ENCODE measurements around the gene ZFHX3. TPM values are rescaled to one million over a fixed set of nuclear protein-coding genes. Genes with fewer than 3 reads are reported as not detected.

ZFHX3 gene
- total and polyA plus RNA-seq, 2 donors (not counting 1 experiment from before 2014, with no cell fraction given) = 0.54 to 6.6 TPM

GRCh38 chr16:73033271-73033998, 14.5 kb downstream of the ZFHX3 start:
- DNase-seq = no peak
- Histone ChIP-seq H2AFZ (ENCODE audit: insufficient read depth, low read depth, low read length, poor library complexity, severe bottlenecking) (no peak overlapping the region), H3K36me3 (replicated peaks in 1 of 2; ENCODE audit: control extremely low read depth in 1 of 2, control insufficient read depth in 1 of 2, extremely low read depth in 1 of 2, insufficient read depth in 2 of 2, low read length in 1 of 2) (no peaks in the 10 kb centered on the region), H3K27me3 (replicated peaks in 1 of 4; ENCODE audit: control extremely low read depth in 1 of 4, control insufficient read depth in 3 of 4, insufficient read depth in 4 of 4, low read length in 3 of 4) (peaks cover 0 to 14% (median 3%) of the 10 kb centered on the region in 4 experiments), H3K79me2 (ENCODE audit: control insufficient read depth, insufficient read depth, low read length) (peaks cover 4% of the 10 kb centered on the region), H3K4me2 (replicated peaks; ENCODE audit: low read depth, low read length, poor library complexity, severe bottlenecking) (no peak overlapping the region), H3K4me3 (ENCODE audit: control extremely low read depth in 1 of 5, extremely low read depth in 1 of 5, insufficient read depth in 1 of 5, low read depth in 2 of 5, low read length in 4 of 5) (no peak overlapping the region), H3K27ac (ENCODE audit: low read length in 2 of 2) (no peak overlapping the region), H3K9me3 (ENCODE audit: control extremely low read depth in 1 of 3, control insufficient read depth in 2 of 3, insufficient read depth in 1 of 3, low read length in 2 of 3) (no peaks in the 10 kb centered on the region), H3K9ac (ENCODE audit: low read length) (no peak overlapping the region), H3K4me1 (ENCODE audit: control insufficient read depth in 2 of 2, insufficient read depth in 2 of 2, low read length in 2 of 2) (peaks cover 28 to 38% of the 10 kb centered on the region in 2 donors), H4K20me1 (ENCODE audit: control insufficient read depth, insufficient read depth, low read length, poor library complexity, severe bottlenecking) (no peaks in the 10 kb centered on the region)
- Mint-ChIP-seq H3K27ac (no peak overlapping the region), H3K4me3 (no peak overlapping the region), H3K4me1 (peaks cover 36% of the 10 kb centered on the region), H3K9me3 (ENCODE audit: insufficient read depth) (no peaks in the 10 kb centered on the region), H3K27me3 (peaks cover 32% of the 10 kb centered on the region)
- ATAC-seq (ENCODE audit: low read depth) = no peak
- ChIA-PET CTCF (no interaction called here), POLR2A (no interaction called here)
- WGBS (ENCODE audit: insufficient coverage) = 80% methylated on average over 10 of the region's 20 CpGs
- no peak for TF ChIP-seq CTCF (IDR thresholded peaks at IDR 0.05)
- no peak for TF ChIP-seq EZH2 (IDR thresholded peaks at IDR 0.05; ENCODE audit: borderline replicate concordance, insufficient read depth, low read depth, low read length, poor library complexity, severe bottlenecking)
- intact Hi-C loops (cut with micrococcal nuclease) = no loop called here

- intact Hi-C loops (cut with micrococcal nuclease) = no loop called here
- no peak overlapping the region for H3K27ac ChIP-seq (ENCODE audit: low read length in 2 of 2)
- CTCF ChIA-PET = interaction anchor here (0.9 kb wide), 1 partner anchor 270 kb away, joined by 3 read pairs; no protein-coding TSS in a partner anchor
- H3K4me1 ChIP-seq (ENCODE audit: control insufficient read depth in 2 of 2, insufficient read depth in 2 of 2, low read length in 2 of 2) = peaks cover 28 to 38% of the 10 kb centered on the region in 2 donors
- no peaks in the 10 kb centered on the region for H3K9me3 ChIP-seq (ENCODE audit: control extremely low read depth in 1 of 3, control insufficient read depth in 2 of 3, insufficient read depth in 1 of 3, low read length in 2 of 3)
- peak overlapping the region; percentile 43 for H2AFZ ChIP-seq (ENCODE audit: insufficient read depth, low read depth, low read length, poor library complexity, severe bottlenecking)
- DNase-seq (peak; percentile 14), ATAC-seq (ENCODE audit: low read depth) (no peak)
- TF ChIP-seq EZH2 (IDR thresholded peaks at IDR 0.05; ENCODE audit: borderline replicate concordance, insufficient read depth, low read depth, low read length, poor library complexity, severe bottlenecking) = no peak
- no peak for TF ChIP-seq CTCF (IDR thresholded peaks at IDR 0.05)
- peaks cover 4% of the 10 kb centered on the region for H3K79me2 ChIP-seq (ENCODE audit: control insufficient read depth, insufficient read depth, low read length)
- H3K4me3 Mint-ChIP-seq = peak overlapping the region; percentile 14
- H3K4me3 ChIP-seq (ENCODE audit: control extremely low read depth in 1 of 5, extremely low read depth in 1 of 5, insufficient read depth in 1 of 5, low read depth in 2 of 5, low read length in 4 of 5) = peak overlapping the region in 1 of 5 experiments; percentile 20
- peaks cover 29% of the 10 kb centered on the region for H3K27me3 Mint-ChIP-seq
- POLR2A ChIA-PET = no interaction called here
- no peak overlapping the region for H3K27ac Mint-ChIP-seq
- H3K9me3 Mint-ChIP-seq (ENCODE audit: insufficient read depth) = no peaks in the 10 kb centered on the region
- H3K4me2 ChIP-seq (replicated peaks; ENCODE audit: low read depth, low read length, poor library complexity, severe bottlenecking) = peak overlapping the region; percentile 36
- peaks cover 0 to 14% (median 3%) of the 10 kb centered on the region in 4 experiments for H3K27me3 ChIP-seq (replicated peaks in 1 of 4; ENCODE audit: control extremely low read depth in 1 of 4, control insufficient read depth in 3 of 4, insufficient read depth in 4 of 4, low read length in 3 of 4)
- WGBS (ENCODE audit: insufficient coverage) = 62% methylated on average over 4 of the region's 10 CpGs
- H3K4me1 Mint-ChIP-seq = peaks cover 36% of the 10 kb centered on the region
- peak overlapping the region; percentile 32 for H3K9ac ChIP-seq (ENCODE audit: low read length)
- no peaks in the 10 kb centered on the region for H4K20me1 ChIP-seq (ENCODE audit: control insufficient read depth, insufficient read depth, low read length, poor library complexity, severe bottlenecking)
- H3K36me3 ChIP-seq (replicated peaks in 1 of 2; ENCODE audit: control extremely low read depth in 1 of 2, control insufficient read depth in 1 of 2, extremely low read depth in 1 of 2, insufficient read depth in 2 of 2, low read length in 1 of 2) = no peaks in the 10 kb centered on the region
These were observed 15.2 kb downstream of the ZFHX3 start for GRCh38 chr16:73032541-73033270.

Data from B cell (primary cell).